ENCODE data around the gene RPL15.
A peak's percentile ranks its signal among the peaks of the same experiment; 100 is the strongest.

Gene RPL15

GRCh38 chr3:23950293-23950692 is 33.4 kb downstream of the RPL15 start:
- H3K9me3 ChIP-seq (replicated peaks; ENCODE audit: insufficient read depth, low read length) = no peaks in the 10 kb centered on the region
- H3F3A ChIP-seq (ENCODE audit: insufficient read depth, low read length) = peaks cover 14% of the 10 kb centered on the region; the same call in 1 of the 2 replicates
- H3K36me3 ChIP-seq (replicated peaks; ENCODE audit: insufficient read depth, low read length) = no peaks in the 10 kb centered on the region
- H3K4me2 ChIP-seq (ENCODE audit: low read depth, low read length) = peak overlapping the region; percentile 66
- peak overlapping the region; percentile 2; the same call in 1 of the 2 replicates for H2AFZ ChIP-seq (ENCODE audit: low read length)
- H3K27me3 ChIP-seq (replicated peaks; ENCODE audit: insufficient read depth, low read length) = no peaks in the 10 kb centered on the region
- no peaks in the 10 kb centered on the region for H4K20me1 ChIP-seq (ENCODE audit: insufficient read depth, low read length)
- TF ChIP-seq EZH2 (optimal IDR thresholded peaks at IDR 0.05; ENCODE audit: low read depth, low read length) (no peak), EZH2phosphoT487 (IDR thresholded peaks at IDR 0.05; ENCODE audit: low read length) (no peak)
- TF ChIP-seq, protein P1, sequence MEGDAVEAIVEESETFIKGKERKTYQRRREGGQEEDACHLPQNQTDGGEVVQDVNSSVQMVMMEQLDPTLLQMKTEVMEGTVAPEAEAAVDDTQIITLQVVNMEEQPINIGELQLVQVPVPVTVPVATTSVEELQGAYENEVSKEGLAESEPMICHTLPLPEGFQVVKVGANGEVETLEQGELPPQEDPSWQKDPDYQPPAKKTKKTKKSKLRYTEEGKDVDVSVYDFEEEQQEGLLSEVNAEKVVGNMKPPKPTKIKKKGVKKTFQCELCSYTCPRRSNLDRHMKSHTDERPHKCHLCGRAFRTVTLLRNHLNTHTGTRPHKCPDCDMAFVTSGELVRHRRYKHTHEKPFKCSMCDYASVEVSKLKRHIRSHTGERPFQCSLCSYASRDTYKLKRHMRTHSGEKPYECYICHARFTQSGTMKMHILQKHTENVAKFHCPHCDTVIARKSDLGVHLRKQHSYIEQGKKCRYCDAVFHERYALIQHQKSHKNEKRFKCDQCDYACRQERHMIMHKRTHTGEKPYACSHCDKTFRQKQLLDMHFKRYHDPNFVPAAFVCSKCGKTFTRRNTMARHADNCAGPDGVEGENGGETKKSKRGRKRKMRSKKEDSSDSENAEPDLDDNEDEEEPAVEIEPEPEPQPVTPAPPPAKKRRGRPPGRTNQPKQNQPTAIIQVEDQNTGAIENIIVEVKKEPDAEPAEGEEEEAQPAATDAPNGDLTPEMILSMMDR (IDR thresholded peaks at IDR 0.05; ENCODE audit: low read length) = no peak
- peak overlapping the region; percentile 40; the same call in 1 of the 2 replicates for H3K9ac ChIP-seq (ENCODE audit: low read length)
- H3K4me1 ChIP-seq (ENCODE audit: low read length) = peaks cover 16% of the 10 kb centered on the region
- no peaks in the 10 kb centered on the region for H3K9me2 ChIP-seq (replicated peaks; ENCODE audit: insufficient read depth, low read length)
- H3K27ac ChIP-seq (ENCODE audit: low read length) = peak overlapping the region; percentile 61; the same call in 1 of the 2 replicates
- H3K79me2 ChIP-seq (ENCODE audit: low read length) = peaks cover 90% of the 10 kb centered on the region
- H3K4me3 ChIP-seq (ENCODE audit: low read length) = peak overlapping the region; percentile 55
- DNase-seq = peak; percentile 67

DNA sequence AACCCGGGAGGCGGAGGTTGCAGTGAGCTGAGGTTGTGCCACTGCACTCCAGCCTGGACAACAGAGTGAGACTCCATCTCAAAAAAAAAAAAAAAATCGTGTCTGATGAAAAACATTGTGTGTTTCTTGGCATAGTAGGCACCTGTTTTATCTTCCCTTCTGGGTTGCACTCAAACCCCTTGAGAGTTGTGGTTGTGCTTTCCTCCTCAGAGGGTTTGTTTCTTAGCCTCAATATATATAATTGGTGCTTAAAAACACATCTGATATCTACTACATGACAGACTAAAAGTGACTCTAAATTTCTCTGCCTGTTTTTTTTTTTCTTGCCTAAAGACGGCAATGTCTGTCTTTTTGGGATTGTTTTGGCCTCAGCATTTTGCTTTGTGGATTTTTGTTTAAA is 35.7 kb downstream of the RPL15 start:
- no peaks in the 10 kb centered on the region for H4K20me1 ChIP-seq (ENCODE audit: insufficient read depth, low read length)
- DNase-seq = no peak
- no peaks in the 10 kb centered on the region for H3K27me3 ChIP-seq (replicated peaks; ENCODE audit: insufficient read depth, low read length)
- H3K4me2 ChIP-seq (ENCODE audit: low read depth, low read length) = no peak overlapping the region
- H3K9ac ChIP-seq (ENCODE audit: low read length) = no peak overlapping the region
- H3F3A ChIP-seq (ENCODE audit: insufficient read depth, low read length) = peaks cover 11% of the 10 kb centered on the region; the same call in 1 of the 2 replicates
- no peaks in the 10 kb centered on the region for H3K36me3 ChIP-seq (replicated peaks; ENCODE audit: insufficient read depth, low read length)
- TF ChIP-seq, protein P1 (IDR thresholded peaks at IDR 0.05; ENCODE audit: low read length) = no peak
- TF ChIP-seq EZH2phosphoT487 (IDR thresholded peaks at IDR 0.05; ENCODE audit: low read length) (no peak), EZH2 (optimal IDR thresholded peaks at IDR 0.05; ENCODE audit: low read depth, low read length) (no peak)
- no peak overlapping the region for H3K27ac ChIP-seq (ENCODE audit: low read length)
- H3K9me2 ChIP-seq (replicated peaks; ENCODE audit: insufficient read depth, low read length) = no peaks in the 10 kb centered on the region
- no peak overlapping the region for H2AFZ ChIP-seq (ENCODE audit: low read length)
- no peaks in the 10 kb centered on the region for H3K9me3 ChIP-seq (replicated peaks; ENCODE audit: insufficient read depth, low read length)
- H3K4me3 ChIP-seq (ENCODE audit: low read length) = no peak overlapping the region
- H3K79me2 ChIP-seq (ENCODE audit: low read length) = peaks cover 85% of the 10 kb centered on the region
- peaks cover 16% of the 10 kb centered on the region for H3K4me1 ChIP-seq (ENCODE audit: low read length)

GRCh38 chr3:23953523-23953922 is 36.6 kb downstream of the RPL15 start:
- Histone ChIP-seq H3K27ac (ENCODE audit: low read length) (no peak overlapping the region), H3K4me1 (ENCODE audit: low read length) (peaks cover 12% of the 10 kb centered on the region), H3K4me3 (ENCODE audit: low read length) (no peak overlapping the region), H4K20me1 (ENCODE audit: insufficient read depth, low read length) (no peaks in the 10 kb centered on the region), H3K9me2 (replicated peaks; ENCODE audit: insufficient read depth, low read length) (no peaks in the 10 kb centered on the region), H3K79me2 (ENCODE audit: low read length) (peaks cover 80% of the 10 kb centered on the region), H3F3A (ENCODE audit: insufficient read depth, low read length) (peaks cover 11% of the 10 kb centered on the region; the same call in 1 of the 2 replicates), H2AFZ (ENCODE audit: low read length) (no peak overlapping the region), H3K9ac (ENCODE audit: low read length) (no peak overlapping the region), H3K9me3 (replicated peaks; ENCODE audit: insufficient read depth, low read length) (no peaks in the 10 kb centered on the region), H3K27me3 (replicated peaks; ENCODE audit: insufficient read depth, low read length) (no peaks in the 10 kb centered on the region), H3K36me3 (replicated peaks; ENCODE audit: insufficient read depth, low read length) (no peaks in the 10 kb centered on the region), H3K4me2 (ENCODE audit: low read depth, low read length) (no peak overlapping the region)
- TF ChIP-seq, protein P1 (IDR thresholded peaks at IDR 0.05; ENCODE audit: low read length) = no peak
- TF ChIP-seq EZH2 (optimal IDR thresholded peaks at IDR 0.05; ENCODE audit: low read depth, low read length) (no peak), EZH2phosphoT487 (IDR thresholded peaks at IDR 0.05; ENCODE audit: low read length) (no peak)
- DNase-seq = no peak
